Measurements from ENCODE around the gene KMO. TPM values are rescaled to one million over a fixed set of nuclear protein-coding genes. Genes with fewer than 3 reads are reported as not detected.

Gene KMO
- total RNA-seq, 4 donors from 2014 or later: 0.28 to 22.9 (median 4.5) TPM

DNA sequence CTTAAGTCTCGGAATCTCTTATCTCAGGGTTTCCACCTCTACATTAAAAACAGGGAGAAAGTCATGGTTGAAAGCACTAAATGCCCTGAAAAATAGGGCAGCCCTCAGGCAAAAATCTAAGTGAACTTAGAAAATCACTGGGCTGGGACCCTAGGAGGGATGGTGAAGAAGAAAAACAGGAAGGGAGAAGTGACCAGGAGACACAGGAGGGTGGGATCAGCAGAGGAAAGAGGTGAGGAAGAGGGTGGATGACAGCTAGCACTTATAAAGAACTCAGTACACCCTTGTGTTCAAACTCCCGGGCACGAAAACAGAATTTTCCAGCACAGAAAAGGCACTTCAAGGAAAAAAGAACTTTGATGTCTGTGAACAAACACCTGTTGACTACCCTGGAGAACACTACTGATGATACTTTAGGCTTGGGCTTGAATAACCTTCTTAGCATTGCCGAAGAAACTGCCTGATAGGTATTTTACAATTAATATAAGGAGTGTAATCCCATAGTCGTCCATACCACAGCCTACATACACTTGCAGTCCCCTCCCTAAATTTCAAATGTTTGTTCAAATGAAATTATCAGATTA is 106.0 kb downstream of the KMO start:
- Histone ChIP-seq H3K4me1 (no peaks in the 10 kb centered on the region), H3K36me3 (no peaks in the 10 kb centered on the region), H3K4me3 (no peak overlapping the region), H3K27ac (no peak overlapping the region), H3K27me3 (no peaks in the 10 kb centered on the region), H3K9me3 (no peaks in the 10 kb centered on the region)
- intact Hi-C loops (cut with DNase I; ENCODE audit: low total_unique reads): no loop called here
- DNase-seq: no peak
- TF ChIP-seq POLR2A (IDR thresholded peaks at IDR 0.05) (no peak), CTCF (IDR thresholded peaks at IDR 0.05) (no peak)

DNA sequence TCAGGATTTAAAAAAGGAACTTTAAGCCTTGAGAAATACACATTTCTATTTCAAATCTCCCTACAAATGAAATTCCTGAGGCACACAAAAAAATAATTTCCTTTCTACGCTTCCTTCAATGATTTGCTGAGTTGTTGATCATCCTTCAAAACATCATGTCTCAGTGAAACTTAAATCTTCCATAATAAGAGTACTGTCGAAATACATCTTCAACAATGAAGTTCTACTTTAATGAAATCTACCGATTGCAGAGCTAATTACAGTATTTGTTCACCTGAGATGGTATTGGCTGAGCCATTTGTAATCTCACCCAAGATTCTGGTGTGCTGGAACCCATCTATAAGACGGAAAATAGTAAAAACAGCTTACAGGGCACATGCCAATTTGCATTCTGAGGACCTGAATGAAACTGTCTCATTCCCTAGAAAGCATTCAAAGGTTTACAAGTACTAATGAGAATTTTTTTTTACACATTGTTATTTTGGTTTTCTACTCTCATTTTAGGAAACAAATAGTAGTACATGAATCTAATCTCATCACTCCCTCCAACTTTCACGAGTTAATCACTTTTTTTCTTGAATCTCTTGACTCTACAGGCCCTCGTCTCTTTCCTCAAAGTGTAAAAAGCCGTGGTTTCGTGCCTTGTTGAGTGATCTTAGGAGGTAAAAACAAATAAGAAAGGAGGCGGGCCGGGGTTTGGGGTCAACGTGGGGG is 106.9 kb downstream of the KMO start:
- no peaks in the 10 kb centered on the region for H3K27me3 ChIP-seq
- no peaks in the 10 kb centered on the region for H3K36me3 ChIP-seq
- H3K9me3 ChIP-seq: no peaks in the 10 kb centered on the region
- peak overlapping the region; percentile 69 to 97 for H3K4me3 ChIP-seq
- TF ChIP-seq CTCF (IDR thresholded peaks at IDR 0.05): no peak
- TF ChIP-seq POLR2A (IDR thresholded peaks at IDR 0.05): no peak
- peak overlapping the region; percentile 78 to 80 for H3K27ac ChIP-seq
- intact Hi-C loops (cut with DNase I; ENCODE audit: low total_unique reads): no loop called here
- no peaks in the 10 kb centered on the region for H3K4me1 ChIP-seq
- DNase-seq: no peak

DNA sequence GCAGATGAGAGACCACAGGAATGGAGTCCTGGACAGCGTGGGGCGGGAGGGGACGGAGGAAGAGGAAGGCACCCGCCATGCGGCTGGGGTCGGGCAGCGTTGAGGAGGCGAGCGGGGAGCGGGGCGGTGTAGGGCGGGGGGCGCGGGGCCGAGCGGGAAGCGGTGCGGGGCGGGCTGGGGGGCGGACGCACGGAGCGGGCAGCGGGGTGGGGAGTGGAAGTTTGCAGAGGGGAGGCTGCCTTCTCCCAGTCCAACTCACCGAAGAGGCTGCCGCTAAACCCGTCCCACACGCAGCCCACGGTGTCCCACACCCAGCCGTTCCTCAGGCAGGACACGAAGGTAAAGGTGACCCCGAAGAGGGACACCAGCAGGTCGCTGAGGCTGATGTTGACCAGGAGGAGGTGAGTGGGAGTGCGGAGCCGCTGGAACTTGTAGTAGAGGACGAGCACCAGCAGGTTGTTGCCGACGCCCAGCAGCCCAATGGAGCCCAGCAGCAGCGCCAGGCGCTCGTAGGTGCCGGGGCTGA is 107.5 kb downstream of the KMO start:
- peak in 1 of 2 donors; percentile 26 for DNase-seq
- peak overlapping the region; percentile 78 to 80 for H3K27ac ChIP-seq
- intact Hi-C loops (cut with DNase I; ENCODE audit: low total_unique reads): no loop called here

GRCh38 chr1:241640149-241640866 is 108.1 kb downstream of the KMO start, which contains the start of the genes CHML and OPN3:
Gene CHML (minus strand): TSS chr1:241640369. CDS start chr1:241635766, 4,603 bp downstream.
Gene OPN3 (minus strand): TSS chr1:241640369. CDS start chr1:241640254, 115 bp downstream.
- H3K27ac ChIP-seq: peak within 1 kb of the TSS; percentile 78 to 80
- intact Hi-C loops (cut with DNase I; ENCODE audit: low total_unique reads): no loop called here
- H3K4me1 ChIP-seq: no peaks in the 10 kb centered on the region
- H3K9me3 ChIP-seq: no peaks in the 10 kb centered on the region
- peak within 1 kb of the TSS; percentile 69 to 97 for H3K4me3 ChIP-seq
- no peaks in the 10 kb centered on the region for H3K27me3 ChIP-seq
- peak; percentile 89 to 94 for DNase-seq
- no peaks in the 10 kb centered on the region for H3K36me3 ChIP-seq
- TF ChIP-seq CTCF (IDR thresholded peaks at IDR 0.05) (no peak), POLR2A (IDR thresholded peaks at IDR 0.05) (peak; percentile 85 to 90)

More for the DNA sequence above, 107.5 kb downstream of the KMO start:
- Histone ChIP-seq H3K4me1 (no peaks in the 10 kb centered on the region), H3K4me3 (peak overlapping the region; percentile 69 to 97), H3K27me3 (no peaks in the 10 kb centered on the region), H3K36me3 (no peaks in the 10 kb centered on the region), H3K9me3 (no peaks in the 10 kb centered on the region)
- no peak for TF ChIP-seq CTCF (IDR thresholded peaks at IDR 0.05)
- TF ChIP-seq POLR2A (IDR thresholded peaks at IDR 0.05): no peak

Data from uterus (tissue), 4 donors.